Stimulated activated CD4-positive, alpha-beta T cell treated with anti-CD3 and anti-CD28 coated beads, Interleukin-1b, Interleukin-23, amount 100 ng/mL, for 48 hours (primary cell): ENCODE data around the gene ARID5B.
"Not testable (repeated sequence)": the region's sequence is repeated elsewhere in the genome, so short reads cannot be mapped to it uniquely, and the experiment has no call there.

Source experiments
- DNase-seq: peaks from one replicate; pipeline ENCODE4 v3.0.0-alpha.2; 2020

Gene ARID5B, protein sequence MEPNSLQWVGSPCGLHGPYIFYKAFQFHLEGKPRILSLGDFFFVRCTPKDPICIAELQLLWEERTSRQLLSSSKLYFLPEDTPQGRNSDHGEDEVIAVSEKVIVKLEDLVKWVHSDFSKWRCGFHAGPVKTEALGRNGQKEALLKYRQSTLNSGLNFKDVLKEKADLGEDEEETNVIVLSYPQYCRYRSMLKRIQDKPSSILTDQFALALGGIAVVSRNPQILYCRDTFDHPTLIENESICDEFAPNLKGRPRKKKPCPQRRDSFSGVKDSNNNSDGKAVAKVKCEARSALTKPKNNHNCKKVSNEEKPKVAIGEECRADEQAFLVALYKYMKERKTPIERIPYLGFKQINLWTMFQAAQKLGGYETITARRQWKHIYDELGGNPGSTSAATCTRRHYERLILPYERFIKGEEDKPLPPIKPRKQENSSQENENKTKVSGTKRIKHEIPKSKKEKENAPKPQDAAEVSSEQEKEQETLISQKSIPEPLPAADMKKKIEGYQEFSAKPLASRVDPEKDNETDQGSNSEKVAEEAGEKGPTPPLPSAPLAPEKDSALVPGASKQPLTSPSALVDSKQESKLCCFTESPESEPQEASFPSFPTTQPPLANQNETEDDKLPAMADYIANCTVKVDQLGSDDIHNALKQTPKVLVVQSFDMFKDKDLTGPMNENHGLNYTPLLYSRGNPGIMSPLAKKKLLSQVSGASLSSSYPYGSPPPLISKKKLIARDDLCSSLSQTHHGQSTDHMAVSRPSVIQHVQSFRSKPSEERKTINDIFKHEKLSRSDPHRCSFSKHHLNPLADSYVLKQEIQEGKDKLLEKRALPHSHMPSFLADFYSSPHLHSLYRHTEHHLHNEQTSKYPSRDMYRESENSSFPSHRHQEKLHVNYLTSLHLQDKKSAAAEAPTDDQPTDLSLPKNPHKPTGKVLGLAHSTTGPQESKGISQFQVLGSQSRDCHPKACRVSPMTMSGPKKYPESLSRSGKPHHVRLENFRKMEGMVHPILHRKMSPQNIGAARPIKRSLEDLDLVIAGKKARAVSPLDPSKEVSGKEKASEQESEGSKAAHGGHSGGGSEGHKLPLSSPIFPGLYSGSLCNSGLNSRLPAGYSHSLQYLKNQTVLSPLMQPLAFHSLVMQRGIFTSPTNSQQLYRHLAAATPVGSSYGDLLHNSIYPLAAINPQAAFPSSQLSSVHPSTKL

GRCh38 chr10:61900829-61901792, at the start of gene ARID5B:
ARID5B (plus strand) TSS chr10:61901699; CDS start chr10:61901710, 11 bp downstream.
- peak; percentile 26 for DNase-seq

- no peak for DNase-seq
Measured at GRCh38 chr10:61852261-61852660, 49.2 kb upstream of the ARID5B start.

GRCh38 chr10:61855771-61856170, 45.7 kb upstream of the ARID5B start:
- DNase-seq, result no peak

DNA sequence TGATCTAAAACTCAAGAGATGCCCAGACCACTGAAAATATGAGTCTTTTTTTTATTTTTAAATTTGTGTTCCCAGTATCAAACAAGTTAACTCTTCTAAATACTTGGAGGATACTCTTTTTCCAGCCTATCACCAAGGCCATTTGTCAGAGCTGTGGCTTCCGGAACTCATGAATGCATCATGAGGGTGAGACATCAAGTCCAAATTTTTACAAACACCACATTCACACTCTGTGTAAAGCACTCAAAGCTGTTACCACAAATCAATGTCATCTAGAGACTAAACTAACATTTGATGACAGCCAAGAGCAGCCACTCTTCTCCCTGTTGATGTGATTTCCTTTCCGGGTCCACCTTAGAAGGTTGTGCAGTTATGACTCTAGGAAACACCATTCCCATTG, 43.8 kb upstream of the ARID5B start:
- no peak for DNase-seq

- no peak for DNase-seq
Measured at GRCh38 chr10:61859786-61860185, 41.7 kb upstream of the ARID5B start.

- no peak for DNase-seq
Measured at GRCh38 chr10:61860964-61861758, 40.3 kb upstream of the ARID5B start.

- no peak for DNase-seq
Measured at GRCh38 chr10:61863981-61864380, 37.5 kb upstream of the ARID5B start.

GRCh38 chr10:61866700-61867368, 34.7 kb upstream of the ARID5B start:
- no peak for DNase-seq

DNA sequence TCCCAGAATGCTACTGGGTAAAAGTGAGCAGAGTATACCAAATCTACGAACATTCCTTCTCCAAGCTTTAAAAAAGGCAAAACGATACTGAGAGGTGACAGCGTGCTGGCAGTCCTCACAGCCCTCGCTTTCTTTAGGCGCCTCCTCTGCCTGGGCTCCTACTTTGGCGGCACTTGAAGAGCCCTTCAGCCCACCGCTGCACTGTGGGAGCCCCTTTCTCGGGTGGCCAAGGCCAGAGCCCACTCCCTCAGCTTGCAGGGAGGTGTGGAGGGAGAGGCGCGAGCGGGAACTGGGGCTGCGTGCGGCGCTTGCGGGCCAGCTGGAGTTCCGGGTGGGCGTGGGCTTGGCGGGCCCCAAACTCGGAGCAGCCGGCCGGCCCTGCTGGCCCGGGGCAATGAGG, 34.1 kb upstream of the ARID5B start:
- not testable (repeated sequence) for DNase-seq

DNA sequence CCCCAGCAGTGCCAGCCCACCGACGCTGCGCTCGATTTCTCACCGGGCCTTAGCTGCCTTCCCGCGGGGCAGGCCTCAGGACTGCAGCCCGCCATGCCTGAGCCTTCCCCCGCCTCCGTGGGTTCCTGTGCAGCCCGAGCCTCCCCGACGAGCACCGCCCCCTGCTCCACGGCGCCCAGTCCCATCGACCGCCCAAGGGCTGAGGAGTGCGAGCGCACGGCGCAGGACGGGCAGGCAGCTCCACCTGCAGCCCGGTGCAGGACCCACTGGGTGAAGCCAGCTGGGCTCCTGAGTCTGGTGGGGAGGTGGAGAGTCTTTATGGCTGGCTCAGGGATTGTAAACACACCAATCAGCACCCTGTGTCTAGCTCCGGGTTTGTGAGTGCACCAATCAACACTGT, 33.7 kb upstream of the ARID5B start:
- peak; percentile 49 for DNase-seq

GRCh38 chr10:61869041-61869675, 32.3 kb upstream of the ARID5B start:
- no peak for DNase-seq

- DNase-seq, result no peak
Measured at GRCh38 chr10:61869774-61870525, 31.5 kb upstream of the ARID5B start.

DNA sequence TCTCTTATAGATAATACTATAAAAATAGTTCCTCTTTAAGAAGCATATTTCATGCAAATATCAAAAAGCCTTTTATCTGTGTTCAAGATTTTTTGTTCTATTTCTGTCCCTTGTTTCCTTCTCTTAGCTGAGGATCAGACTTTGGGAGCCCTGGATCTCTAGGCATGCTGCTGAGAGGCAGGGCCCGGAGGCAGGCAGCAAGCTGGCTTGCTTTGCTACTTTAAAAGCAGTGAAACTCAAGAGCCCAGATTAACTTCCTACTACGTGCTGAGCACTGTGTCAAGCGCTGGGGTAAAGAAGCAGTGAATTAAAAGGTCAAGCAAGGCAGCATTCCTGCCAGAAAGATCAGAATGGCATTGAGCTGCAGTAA, 31.0 kb upstream of the ARID5B start:
- no peak for DNase-seq

DNA sequence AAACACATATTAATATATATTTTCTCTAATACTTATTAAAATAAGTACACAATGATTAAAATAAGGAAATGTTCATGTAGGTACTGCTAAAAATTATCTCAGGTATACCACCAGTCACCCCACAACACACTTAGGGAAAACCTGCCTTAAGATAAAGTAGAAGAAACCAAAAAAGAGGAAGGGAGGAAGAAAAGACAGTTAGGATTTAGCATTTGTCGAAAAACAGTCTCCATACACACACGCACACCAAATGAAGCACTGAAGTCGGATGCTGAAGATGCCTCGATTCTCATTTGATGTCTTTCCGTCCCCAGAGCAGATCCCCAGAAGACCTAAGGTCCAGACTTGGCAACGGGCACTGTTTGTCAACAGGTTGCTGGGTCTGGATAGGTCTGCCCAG, 30.0 kb upstream of the ARID5B start:
- DNase-seq, result no peak

DNA sequence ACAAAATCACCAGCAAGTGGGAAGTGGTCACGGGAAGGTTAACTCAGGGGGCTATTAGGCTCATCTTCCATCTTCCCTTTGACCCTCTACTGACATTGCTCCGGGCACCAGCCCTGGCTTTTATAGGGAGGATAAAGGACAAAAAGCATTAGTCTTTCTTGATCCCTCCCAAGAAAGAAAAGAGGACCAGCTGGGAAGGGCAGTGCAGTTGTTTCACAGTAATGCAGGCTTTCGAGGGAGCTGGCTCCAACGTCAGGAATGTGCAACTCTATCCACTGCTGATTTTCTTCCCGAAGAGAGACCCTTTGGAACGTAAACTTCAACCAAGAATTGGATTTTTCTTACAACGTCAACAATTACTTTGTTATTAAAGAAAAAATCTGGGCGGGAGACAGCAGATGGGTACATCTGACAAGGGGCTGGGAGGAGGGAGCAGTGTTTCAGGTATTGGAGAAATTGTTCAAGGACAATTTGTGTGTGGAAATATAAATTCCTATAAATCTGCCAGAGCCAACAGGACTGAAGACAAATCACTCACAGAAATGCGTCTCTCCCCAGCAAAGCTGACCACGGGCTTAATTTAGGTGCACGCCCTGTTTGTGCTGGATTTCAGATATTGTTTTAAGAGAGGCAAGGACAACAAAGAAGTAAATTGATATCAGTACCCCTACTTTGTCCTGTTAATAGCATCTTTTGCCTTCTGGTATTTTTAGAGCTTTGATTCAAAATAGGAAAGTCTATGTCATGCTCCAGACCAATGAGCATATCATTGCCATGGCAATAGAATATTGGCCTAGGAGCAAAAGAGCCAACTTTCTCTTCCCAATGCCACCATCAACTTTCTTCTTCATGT, 23.4 kb upstream of the ARID5B start:
- no peak for DNase-seq

GRCh38 chr10:61878740-61879068, 22.8 kb upstream of the ARID5B start:
- DNase-seq, result no peak

DNA sequence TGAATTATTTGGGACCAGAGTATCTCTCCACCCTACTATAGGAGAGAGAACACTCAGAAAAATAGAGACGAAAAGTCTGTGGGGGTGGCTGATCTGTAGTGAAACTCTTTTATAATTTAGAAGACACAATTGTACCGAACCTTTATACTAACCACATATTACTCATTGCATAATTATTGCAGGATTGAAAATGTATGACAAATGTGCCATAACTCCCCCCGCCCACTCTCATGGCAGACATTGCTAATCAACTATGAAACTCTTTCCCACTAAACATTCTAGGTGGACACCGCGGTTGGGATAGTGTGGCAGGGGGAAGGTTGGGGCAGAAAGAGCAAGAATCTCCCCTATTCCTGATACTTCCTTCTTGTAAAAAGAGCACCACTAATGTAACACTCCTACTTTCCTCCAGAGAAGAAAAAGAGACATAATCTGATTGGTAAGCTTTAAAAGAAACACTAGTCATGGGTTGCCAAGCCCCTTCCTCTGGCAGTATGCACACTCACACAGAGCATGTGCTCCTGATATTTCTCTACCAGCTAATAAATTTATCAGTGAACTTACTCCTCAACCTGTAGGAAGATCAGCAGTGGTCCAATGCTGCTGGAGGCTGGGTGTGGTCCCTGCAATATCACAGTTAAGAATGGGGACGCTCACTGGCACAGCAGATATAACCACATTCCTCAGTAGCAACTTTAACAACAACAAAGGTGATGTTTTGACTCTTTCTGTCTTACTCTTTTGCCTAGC, 18.7 kb upstream of the ARID5B start:
- DNase-seq, result peak; percentile 73
